Measurements from ENCODE around the gene POLR2F.

The POLR2F gene

DNA sequence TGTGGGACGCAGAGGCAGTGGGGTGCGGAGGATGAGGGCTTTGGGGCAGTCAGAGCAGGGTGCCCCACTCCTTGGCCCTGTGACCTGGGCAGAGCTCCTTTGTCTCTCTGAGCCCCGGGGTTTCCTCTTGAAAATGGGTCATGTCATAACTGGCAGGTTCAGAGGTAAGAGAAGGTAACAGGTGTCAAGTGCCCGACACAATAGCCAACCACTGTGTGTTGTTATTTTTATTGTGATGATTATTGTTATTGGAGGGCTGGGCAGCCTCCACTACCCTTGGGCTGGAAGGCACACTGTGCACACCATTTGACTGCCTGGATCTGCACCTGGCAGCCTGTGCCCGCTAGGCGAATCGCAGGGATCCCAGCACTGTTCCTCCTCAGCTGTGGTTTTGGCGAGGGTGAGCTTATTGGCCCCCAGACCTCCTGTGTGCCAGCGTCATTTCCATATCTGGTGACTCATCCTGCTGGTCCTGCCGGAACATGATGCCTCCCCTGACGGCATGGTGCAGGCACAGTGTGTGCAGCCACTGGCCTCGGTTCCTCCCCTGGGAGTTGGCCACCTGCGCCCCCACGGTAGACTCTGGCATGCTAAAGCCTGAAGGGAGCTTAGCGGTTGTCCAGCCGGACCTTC lies 46.3 kb downstream of the POLR2F start (continued):
- TF ChIP-seq, protein P1, sequence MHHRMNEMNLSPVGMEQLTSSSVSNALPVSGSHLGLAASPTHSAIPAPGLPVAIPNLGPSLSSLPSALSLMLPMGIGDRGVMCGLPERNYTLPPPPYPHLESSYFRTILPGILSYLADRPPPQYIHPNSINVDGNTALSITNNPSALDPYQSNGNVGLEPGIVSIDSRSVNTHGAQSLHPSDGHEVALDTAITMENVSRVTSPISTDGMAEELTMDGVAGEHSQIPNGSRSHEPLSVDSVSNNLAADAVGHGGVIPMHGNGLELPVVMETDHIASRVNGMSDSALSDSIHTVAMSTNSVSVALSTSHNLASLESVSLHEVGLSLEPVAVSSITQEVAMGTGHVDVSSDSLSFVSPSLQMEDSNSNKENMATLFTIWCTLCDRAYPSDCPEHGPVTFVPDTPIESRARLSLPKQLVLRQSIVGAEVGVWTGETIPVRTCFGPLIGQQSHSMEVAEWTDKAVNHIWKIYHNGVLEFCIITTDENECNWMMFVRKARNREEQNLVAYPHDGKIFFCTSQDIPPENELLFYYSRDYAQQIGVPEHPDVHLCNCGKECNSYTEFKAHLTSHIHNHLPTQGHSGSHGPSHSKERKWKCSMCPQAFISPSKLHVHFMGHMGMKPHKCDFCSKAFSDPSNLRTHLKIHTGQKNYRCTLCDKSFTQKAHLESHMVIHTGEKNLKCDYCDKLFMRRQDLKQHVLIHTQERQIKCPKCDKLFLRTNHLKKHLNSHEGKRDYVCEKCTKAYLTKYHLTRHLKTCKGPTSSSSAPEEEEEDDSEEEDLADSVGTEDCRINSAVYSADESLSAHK (tag by site-specific recombination; IDR thresholded peaks at IDR 0.05) = no peak
- no peak for TF ChIP-seq ZNF768 (tag by site-specific recombination; IDR thresholded peaks at IDR 0.05)
- no peak for TF ChIP-seq ZXDB (tag by site-specific recombination; IDR thresholded peaks at IDR 0.05)
- TF ChIP-seq, protein P2, sequence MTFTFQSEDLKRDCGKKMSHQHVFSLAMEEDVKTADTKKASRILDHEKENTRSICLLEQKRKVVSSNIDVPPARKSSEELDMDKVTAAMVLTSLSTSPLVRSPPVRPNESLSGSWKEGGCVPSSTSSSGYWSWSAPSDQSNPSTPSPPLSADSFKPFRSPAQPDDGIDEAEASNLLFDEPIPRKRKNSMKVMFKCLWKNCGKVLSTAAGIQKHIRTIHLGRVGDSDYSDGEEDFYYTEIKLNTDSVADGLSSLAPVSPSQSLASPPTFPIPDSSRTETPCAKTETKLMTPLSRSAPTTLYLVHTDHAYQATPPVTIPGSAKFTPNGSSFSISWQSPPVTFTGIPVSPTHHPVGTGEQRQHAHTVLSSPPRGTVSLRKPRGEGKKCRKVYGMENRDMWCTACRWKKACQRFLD (tag by site-specific recombination; IDR thresholded peaks at IDR 0.05) = no peak
- no peak for TF ChIP-seq ZNF585B (tag by site-specific recombination; IDR thresholded peaks at IDR 0.05)
- TF ChIP-seq ZNF146 (tag by site-specific recombination; IDR thresholded peaks at IDR 0.05) = no peak
- peak; percentile 92 for TF ChIP-seq SCRT2 (tag by site-specific recombination; IDR thresholded peaks at IDR 0.05)
- TF ChIP-seq, protein P3, sequence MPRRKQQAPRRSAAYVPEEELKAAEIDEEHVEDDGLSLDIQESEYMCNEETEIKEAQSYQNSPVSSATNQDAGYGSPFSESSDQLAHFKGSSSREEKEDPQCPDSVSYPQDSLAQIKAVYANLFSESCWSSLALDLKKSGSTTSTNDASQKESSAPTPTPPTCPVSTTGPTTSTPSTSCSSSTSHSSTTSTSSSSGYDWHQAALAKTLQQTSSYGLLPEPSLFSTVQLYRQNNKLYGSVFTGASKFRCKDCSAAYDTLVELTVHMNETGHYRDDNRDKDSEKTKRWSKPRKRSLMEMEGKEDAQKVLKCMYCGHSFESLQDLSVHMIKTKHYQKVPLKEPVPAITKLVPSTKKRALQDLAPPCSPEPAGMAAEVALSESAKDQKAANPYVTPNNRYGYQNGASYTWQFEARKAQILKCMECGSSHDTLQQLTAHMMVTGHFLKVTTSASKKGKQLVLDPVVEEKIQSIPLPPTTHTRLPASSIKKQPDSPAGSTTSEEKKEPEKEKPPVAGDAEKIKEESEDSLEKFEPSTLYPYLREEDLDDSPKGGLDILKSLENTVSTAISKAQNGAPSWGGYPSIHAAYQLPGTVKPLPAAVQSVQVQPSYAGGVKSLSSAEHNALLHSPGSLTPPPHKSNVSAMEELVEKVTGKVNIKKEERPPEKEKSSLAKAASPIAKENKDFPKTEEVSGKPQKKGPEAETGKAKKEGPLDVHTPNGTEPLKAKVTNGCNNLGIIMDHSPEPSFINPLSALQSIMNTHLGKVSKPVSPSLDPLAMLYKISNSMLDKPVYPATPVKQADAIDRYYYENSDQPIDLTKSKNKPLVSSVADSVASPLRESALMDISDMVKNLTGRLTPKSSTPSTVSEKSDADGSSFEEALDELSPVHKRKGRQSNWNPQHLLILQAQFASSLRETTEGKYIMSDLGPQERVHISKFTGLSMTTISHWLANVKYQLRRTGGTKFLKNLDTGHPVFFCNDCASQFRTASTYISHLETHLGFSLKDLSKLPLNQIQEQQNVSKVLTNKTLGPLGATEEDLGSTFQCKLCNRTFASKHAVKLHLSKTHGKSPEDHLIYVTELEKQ (tag by site-specific recombination; IDR thresholded peaks at IDR 0.05; ENCODE audit: borderline replicate concordance) = no peak
- TF ChIP-seq ZNF529 (tag by site-specific recombination; IDR thresholded peaks at IDR 0.05; ENCODE audit: insufficient replicate concordance) = no peak
- TF ChIP-seq, protein P4, sequence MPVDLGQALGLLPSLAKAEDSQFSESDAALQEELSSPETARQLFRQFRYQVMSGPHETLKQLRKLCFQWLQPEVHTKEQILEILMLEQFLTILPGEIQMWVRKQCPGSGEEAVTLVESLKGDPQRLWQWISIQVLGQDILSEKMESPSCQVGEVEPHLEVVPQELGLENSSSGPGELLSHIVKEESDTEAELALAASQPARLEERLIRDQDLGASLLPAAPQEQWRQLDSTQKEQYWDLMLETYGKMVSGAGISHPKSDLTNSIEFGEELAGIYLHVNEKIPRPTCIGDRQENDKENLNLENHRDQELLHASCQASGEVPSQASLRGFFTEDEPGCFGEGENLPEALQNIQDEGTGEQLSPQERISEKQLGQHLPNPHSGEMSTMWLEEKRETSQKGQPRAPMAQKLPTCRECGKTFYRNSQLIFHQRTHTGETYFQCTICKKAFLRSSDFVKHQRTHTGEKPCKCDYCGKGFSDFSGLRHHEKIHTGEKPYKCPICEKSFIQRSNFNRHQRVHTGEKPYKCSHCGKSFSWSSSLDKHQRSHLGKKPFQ (tag by site-specific recombination; IDR thresholded peaks at IDR 0.05) = no peak
- no peak for TF ChIP-seq ZNF658 (tag by site-specific recombination; IDR thresholded peaks at IDR 0.05)
- TF ChIP-seq, protein P5, sequence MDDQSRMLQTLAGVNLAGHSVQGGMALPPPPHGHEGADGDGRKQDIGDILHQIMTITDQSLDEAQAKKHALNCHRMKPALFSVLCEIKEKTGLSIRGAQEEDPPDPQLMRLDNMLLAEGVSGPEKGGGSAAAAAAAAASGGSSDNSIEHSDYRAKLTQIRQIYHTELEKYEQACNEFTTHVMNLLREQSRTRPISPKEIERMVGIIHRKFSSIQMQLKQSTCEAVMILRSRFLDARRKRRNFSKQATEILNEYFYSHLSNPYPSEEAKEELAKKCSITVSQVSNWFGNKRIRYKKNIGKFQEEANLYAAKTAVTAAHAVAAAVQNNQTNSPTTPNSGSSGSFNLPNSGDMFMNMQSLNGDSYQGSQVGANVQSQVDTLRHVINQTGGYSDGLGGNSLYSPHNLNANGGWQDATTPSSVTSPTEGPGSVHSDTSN (CRISPR knock-in tag; IDR thresholded peaks at IDR 0.05) = 0 out of 2 replicates have a peak, but pooled peaks have one; percentile 34
- no peak for TF ChIP-seq ZFP3 (tag by site-specific recombination; IDR thresholded peaks at IDR 0.05; ENCODE audit: low read depth)
- TF ChIP-seq ZNF174 (tag by site-specific recombination; IDR thresholded peaks at IDR 0.05) = no peak
- TF ChIP-seq ZNF133 (tag by site-specific recombination; IDR thresholded peaks at IDR 0.05) = no peak
- no peak for TF ChIP-seq ZNF747 (tag by site-specific recombination; IDR thresholded peaks at IDR 0.05)
- TF ChIP-seq, protein P6, sequence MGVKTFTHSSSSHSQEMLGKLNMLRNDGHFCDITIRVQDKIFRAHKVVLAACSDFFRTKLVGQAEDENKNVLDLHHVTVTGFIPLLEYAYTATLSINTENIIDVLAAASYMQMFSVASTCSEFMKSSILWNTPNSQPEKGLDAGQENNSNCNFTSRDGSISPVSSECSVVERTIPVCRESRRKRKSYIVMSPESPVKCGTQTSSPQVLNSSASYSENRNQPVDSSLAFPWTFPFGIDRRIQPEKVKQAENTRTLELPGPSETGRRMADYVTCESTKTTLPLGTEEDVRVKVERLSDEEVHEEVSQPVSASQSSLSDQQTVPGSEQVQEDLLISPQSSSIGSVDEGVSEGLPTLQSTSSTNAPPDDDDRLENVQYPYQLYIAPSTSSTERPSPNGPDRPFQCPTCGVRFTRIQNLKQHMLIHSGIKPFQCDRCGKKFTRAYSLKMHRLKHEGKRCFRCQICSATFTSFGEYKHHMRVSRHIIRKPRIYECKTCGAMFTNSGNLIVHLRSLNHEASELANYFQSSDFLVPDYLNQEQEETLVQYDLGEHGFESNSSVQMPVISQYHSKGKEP (tag by site-specific recombination; IDR thresholded peaks at IDR 0.05) = peak; percentile 41
- TF ChIP-seq ZNF521 (tag by site-specific recombination; IDR thresholded peaks at IDR 0.05) = no peak
- peak; percentile 90 for TF ChIP-seq ZIC2 (tag by site-specific recombination; IDR thresholded peaks at IDR 0.05)
- TF ChIP-seq ZNF114 (tag by site-specific recombination; IDR thresholded peaks at IDR 0.05) = no peak
- TF ChIP-seq, protein P7, sequence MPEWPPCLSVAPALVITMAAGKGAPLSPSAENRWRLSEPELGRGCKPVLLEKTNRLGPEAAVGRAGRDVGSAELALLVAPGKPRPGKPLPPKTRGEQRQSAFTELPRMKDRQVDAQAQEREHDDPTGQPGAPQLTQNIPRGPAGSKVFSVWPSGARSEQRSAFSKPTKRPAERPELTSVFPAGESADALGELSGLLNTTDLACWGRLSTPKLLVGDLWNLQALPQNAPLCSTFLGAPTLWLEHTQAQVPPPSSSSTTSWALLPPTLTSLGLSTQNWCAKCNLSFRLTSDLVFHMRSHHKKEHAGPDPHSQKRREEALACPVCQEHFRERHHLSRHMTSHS (tag by site-specific recombination; IDR thresholded peaks at IDR 0.05) = no peak
- TF ChIP-seq, protein P8, sequence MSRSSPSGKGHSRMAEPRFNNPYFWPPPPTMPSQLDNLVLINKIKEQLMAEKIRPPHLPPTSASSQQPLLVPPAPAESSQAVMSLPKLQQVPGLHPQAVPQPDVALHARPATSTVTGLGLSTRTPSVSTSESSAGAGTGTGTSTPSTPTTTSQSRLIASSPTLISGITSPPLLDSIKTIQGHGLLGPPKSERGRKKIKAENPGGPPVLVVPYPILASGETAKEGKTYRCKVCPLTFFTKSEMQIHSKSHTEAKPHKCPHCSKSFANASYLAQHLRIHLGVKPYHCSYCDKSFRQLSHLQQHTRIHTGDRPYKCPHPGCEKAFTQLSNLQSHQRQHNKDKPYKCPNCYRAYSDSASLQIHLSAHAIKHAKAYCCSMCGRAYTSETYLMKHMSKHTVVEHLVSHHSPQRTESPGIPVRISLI (tag by site-specific recombination; IDR thresholded peaks at IDR 0.05) = no peak
- TF ChIP-seq ZNF16 (tag by site-specific recombination; IDR thresholded peaks at IDR 0.05; ENCODE audit: low read depth) = no peak
- TF ChIP-seq GLIS1 (tag by site-specific recombination; IDR thresholded peaks at IDR 0.05) = peak; percentile 98
- no peak for TF ChIP-seq ZNF510 (tag by site-specific recombination; IDR thresholded peaks at IDR 0.05; ENCODE audit: insufficient replicate concordance)
- no peak for TF ChIP-seq ZBTB20 (tag by site-specific recombination; IDR thresholded peaks at IDR 0.05)
- TF ChIP-seq ZNF24 (tag by site-specific recombination; IDR thresholded peaks at IDR 0.05) = peak; percentile 85
